Osteocyte (in vitro differentiated cells): ENCODE data around the gene ACTR1A. TPM values are rescaled to one million over a fixed set of nuclear protein-coding genes. Genes with fewer than 3 reads are reported as not detected.

Experiments used
- DNase-seq: peaks from one replicate; pipeline ENCODE4 v3.0.0; 2021; ENCODE audit warnings: mixed read lengths; ENCODE audit not compliant: unreplicated experiment; ENCODE audit errors: extremely low spot score
- H3K27ac Mint-ChIP-seq: one replicate; pipeline ENCODE4 v1.8.0; 2021; ENCODE audit warnings: mild to moderate bottlenecking, mixed read lengths; ENCODE audit not compliant: unreplicated experiment
- H3K27me3 Mint-ChIP-seq: one replicate; pipeline ENCODE4 v1.8.0; 2021; ENCODE audit warnings: mixed read lengths; ENCODE audit not compliant: unreplicated experiment
- H3K36me3 Mint-ChIP-seq: one replicate; pipeline ENCODE4 v1.8.0; 2021; ENCODE audit warnings: mixed read lengths; ENCODE audit not compliant: unreplicated experiment
- H3K4me1 Mint-ChIP-seq: one replicate; pipeline ENCODE4 v1.8.0; 2021; ENCODE audit warnings: mixed read lengths; ENCODE audit not compliant: unreplicated experiment
- H3K4me3 Mint-ChIP-seq: one replicate; pipeline ENCODE4 v1.8.0; 2021; ENCODE audit warnings: mild to moderate bottlenecking, moderate library complexity, mixed read lengths; ENCODE audit not compliant: unreplicated experiment
- H3K9me3 Mint-ChIP-seq: one replicate; pipeline ENCODE4 v1.8.0; 2021; ENCODE audit warnings: mixed read lengths; ENCODE audit not compliant: unreplicated experiment
- CTCF ChIP-seq: fragments of 200-600 bp; sonication (generic); IDR thresholded peaks from 2 replicates; pipeline ENCODE4 v1.5.0; 2021; ENCODE audit warnings: antibody characterized with exemption, mild to moderate bottlenecking, moderate library complexity
- total RNA-seq: library from RNA; stranded (reverse); gene quantifications from 2 replicates; pipeline ENCODE4 v1.2.1, GENCODE V29; 2021

The ACTR1A gene
- total RNA-seq, 1 donor from 2014 or later: 123 TPM

GRCh38 chr10:102545997-102546396 is 43.5 kb upstream of the ACTR1A start:
- DNase-seq: no peak
- TF ChIP-seq CTCF: no peak
- Mint-ChIP-seq H3K27ac (no peak overlapping the region), H3K4me1 (peaks cover 7% of the 10 kb centered on the region), H3K36me3 (peaks cover 7% of the 10 kb centered on the region), H3K9me3 (no peaks in the 10 kb centered on the region), H3K27me3 (no peaks in the 10 kb centered on the region), H3K4me3 (no peak overlapping the region)

GRCh38 chr10:102545265-102545871 is 42.9 kb upstream of the ACTR1A start:
- H3K36me3 Mint-ChIP-seq: peaks cover 2% of the 10 kb centered on the region
- DNase-seq: no peak
- no peaks in the 10 kb centered on the region for H3K27me3 Mint-ChIP-seq
- H3K9me3 Mint-ChIP-seq: no peaks in the 10 kb centered on the region
- H3K4me1 Mint-ChIP-seq: peaks cover 7% of the 10 kb centered on the region
- no peak for TF ChIP-seq CTCF
- no peak overlapping the region for H3K4me3 Mint-ChIP-seq
- no peak overlapping the region for H3K27ac Mint-ChIP-seq

GRCh38 chr10:102542800-102543418 is 40.4 kb upstream of the ACTR1A start:
- H3K4me3 Mint-ChIP-seq: no peak overlapping the region
- no peak overlapping the region for H3K27ac Mint-ChIP-seq
- no peaks in the 10 kb centered on the region for H3K9me3 Mint-ChIP-seq
- TF ChIP-seq CTCF: no peak
- no peaks in the 10 kb centered on the region for H3K27me3 Mint-ChIP-seq
- peaks cover 7% of the 10 kb centered on the region for H3K4me1 Mint-ChIP-seq
- no peaks in the 10 kb centered on the region for H3K36me3 Mint-ChIP-seq
- no peak for DNase-seq

GRCh38 chr10:102540023-102540422 is 37.5 kb upstream of the ACTR1A start:
- Mint-ChIP-seq H3K4me3 (no peak overlapping the region), H3K4me1 (no peaks in the 10 kb centered on the region), H3K27ac (no peak overlapping the region), H3K36me3 (no peaks in the 10 kb centered on the region), H3K9me3 (no peaks in the 10 kb centered on the region), H3K27me3 (no peaks in the 10 kb centered on the region)
- TF ChIP-seq CTCF: peak; percentile 40
- no peak for DNase-seq

GRCh38 chr10:102538811-102539210 is 36.3 kb upstream of the ACTR1A start:
- H3K9me3 Mint-ChIP-seq: no peaks in the 10 kb centered on the region
- DNase-seq: no peak
- no peaks in the 10 kb centered on the region for H3K4me1 Mint-ChIP-seq
- H3K4me3 Mint-ChIP-seq: no peak overlapping the region
- TF ChIP-seq CTCF: no peak
- no peak overlapping the region for H3K27ac Mint-ChIP-seq
- H3K36me3 Mint-ChIP-seq: peaks cover 1% of the 10 kb centered on the region
- H3K27me3 Mint-ChIP-seq: no peaks in the 10 kb centered on the region
